Right atrium auricular region (tissue), 2 donors: ENCODE data around the gene HGF. TPM values are rescaled to one million over a fixed set of nuclear protein-coding genes. Genes with fewer than 3 reads are reported as not detected.

Experiments
- DNase-seq: peaks from one replicate; pipeline ENCODE4 v3.0.0-alpha.2; 2019; ENCODE audit warnings: low spot score
- H3K27ac ChIP-seq, 2 donors: fragments of 200-600 bp; sonication (generic); 1 replicate in 1 of 2; 2 replicates in 1 of 2; pipeline ENCODE4 v1.5.1; 2016 to 2019
- H3K27me3 ChIP-seq, 2 donors: fragments of 200-600 bp; sonication (generic); one replicate each; pipeline versions ENCODE4 v1.5.1 to v1.6.0; 2017 to 2019
- H3K36me3 ChIP-seq: fragments of 200-600 bp; sonication (generic); one replicate; pipeline ENCODE4 v1.5.1; 2016
- H3K4me1 ChIP-seq, 2 donors: fragments of 200-600 bp; sonication (generic); one replicate each; pipeline versions ENCODE4 v1.5.1 to v1.6.0; 2017 to 2019
- H3K4me3 ChIP-seq, 2 donors: fragments of 200-600 bp; sonication (generic); 1 replicate in 1 of 2; 2 replicates in 1 of 2; pipeline ENCODE4 v1.5.1; 2017 to 2019; ENCODE audit warnings: mild to moderate bottlenecking in 1 of 2, moderate library complexity in 1 of 2
- H3K9me3 ChIP-seq, 2 donors: fragments of 200-600 bp; sonication (generic); one replicate each; pipeline ENCODE4 v1.5.1; 2019
- total RNA-seq, 2 donors: library from RNA; depleted of rRNA; stranded (reverse); fragments of >200 nt; gene quantifications; one replicate each; pipeline ENCODE4 v1.1.0, GENCODE V29; 2016
- TF ChIP-seq, protein P1 (sequence below), 2 donors: fragments of 200-600 bp; sonication (generic); IDR thresholded peaks; one replicate each; pipeline ENCODE4 v1.5.1; 2019; ENCODE audit warnings: antibody characterized with exemption in 2 of 2

The HGF gene
- total RNA-seq, 2 donors from 2014 or later, result 2.1 to 3.5 TPM

DNA sequence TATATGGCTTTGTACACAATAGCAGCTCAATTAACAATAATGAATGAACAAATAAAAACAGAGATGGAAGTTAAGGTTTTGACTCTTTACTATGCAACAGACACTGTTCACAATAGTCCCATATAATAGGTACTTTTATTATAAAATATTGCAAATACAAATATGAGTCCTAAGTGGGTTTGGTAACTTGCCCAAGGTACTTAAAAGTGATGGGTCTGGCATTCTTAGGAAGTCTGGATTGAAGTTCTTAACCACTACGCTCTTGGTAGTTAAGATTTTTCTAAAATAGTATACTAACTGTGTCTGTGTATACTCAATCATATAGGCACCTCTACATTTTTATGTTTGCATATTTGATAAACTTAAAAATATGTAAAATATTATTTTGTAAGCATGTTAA, 55.5 kb downstream of the HGF start:
- no peaks in the 10 kb centered on the region for H3K27me3 ChIP-seq
- no peak for DNase-seq
- TF ChIP-seq, protein P1, sequence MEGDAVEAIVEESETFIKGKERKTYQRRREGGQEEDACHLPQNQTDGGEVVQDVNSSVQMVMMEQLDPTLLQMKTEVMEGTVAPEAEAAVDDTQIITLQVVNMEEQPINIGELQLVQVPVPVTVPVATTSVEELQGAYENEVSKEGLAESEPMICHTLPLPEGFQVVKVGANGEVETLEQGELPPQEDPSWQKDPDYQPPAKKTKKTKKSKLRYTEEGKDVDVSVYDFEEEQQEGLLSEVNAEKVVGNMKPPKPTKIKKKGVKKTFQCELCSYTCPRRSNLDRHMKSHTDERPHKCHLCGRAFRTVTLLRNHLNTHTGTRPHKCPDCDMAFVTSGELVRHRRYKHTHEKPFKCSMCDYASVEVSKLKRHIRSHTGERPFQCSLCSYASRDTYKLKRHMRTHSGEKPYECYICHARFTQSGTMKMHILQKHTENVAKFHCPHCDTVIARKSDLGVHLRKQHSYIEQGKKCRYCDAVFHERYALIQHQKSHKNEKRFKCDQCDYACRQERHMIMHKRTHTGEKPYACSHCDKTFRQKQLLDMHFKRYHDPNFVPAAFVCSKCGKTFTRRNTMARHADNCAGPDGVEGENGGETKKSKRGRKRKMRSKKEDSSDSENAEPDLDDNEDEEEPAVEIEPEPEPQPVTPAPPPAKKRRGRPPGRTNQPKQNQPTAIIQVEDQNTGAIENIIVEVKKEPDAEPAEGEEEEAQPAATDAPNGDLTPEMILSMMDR (IDR thresholded peaks at IDR 0.05), result no peak
- H3K9me3 ChIP-seq, result no peaks in the 10 kb centered on the region
- H3K4me1 ChIP-seq, result no peaks in the 10 kb centered on the region
- no peaks in the 10 kb centered on the region for H3K36me3 ChIP-seq
- H3K4me3 ChIP-seq, result no peak overlapping the region
- no peak overlapping the region for H3K27ac ChIP-seq

DNA sequence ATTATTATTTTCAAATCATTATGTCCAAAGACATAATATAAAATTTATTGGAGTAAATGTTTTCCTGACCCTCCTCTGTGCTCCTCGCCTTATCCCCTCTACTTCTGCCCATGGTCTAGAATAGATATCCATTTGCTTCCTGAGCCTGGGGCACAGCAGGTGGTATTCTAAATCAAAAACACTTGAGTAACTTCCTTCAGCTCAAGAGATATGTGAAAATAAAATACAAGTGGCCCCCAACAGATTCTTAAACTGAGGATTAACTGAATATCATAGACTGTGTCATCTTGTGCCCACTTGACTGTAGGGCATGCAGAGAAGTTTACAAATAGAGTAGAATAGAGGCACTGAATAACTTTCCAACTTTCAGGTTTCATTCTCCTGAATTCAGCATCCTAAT, 59.1 kb downstream of the HGF start:
- H3K4me1 ChIP-seq, result no peaks in the 10 kb centered on the region
- TF ChIP-seq, protein P1 (IDR thresholded peaks at IDR 0.05), result no peak
- peaks cover 1% of the 10 kb centered on the region for H3K36me3 ChIP-seq
- no peaks in the 10 kb centered on the region for H3K27me3 ChIP-seq
- no peak overlapping the region for H3K4me3 ChIP-seq
- H3K27ac ChIP-seq, result no peak overlapping the region
- no peak for DNase-seq
- H3K9me3 ChIP-seq, result no peaks in the 10 kb centered on the region

DNA sequence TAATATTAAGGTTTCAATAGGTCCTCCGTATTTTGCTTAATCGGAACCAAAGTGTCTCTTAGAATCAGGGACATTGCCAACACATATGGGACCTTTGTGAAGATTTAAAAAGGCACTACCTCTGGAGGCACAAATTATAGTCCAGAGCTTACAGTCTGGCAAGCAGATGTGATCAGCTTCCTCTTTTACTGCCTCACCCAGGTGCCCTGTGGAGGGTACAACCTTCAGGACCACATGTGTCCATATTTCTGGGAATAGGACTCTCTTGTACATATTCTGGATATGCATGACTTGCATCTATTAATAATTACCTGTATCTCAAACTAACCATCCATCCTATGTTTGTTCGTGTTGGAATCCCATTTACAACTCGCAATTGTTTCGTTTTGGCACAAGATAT, 60.0 kb downstream of the HGF start:
- no peaks in the 10 kb centered on the region for H3K27me3 ChIP-seq
- TF ChIP-seq, protein P1 (IDR thresholded peaks at IDR 0.05), result no peak
- no peak for DNase-seq
- no peak overlapping the region for H3K27ac ChIP-seq
- no peaks in the 10 kb centered on the region for H3K9me3 ChIP-seq
- no peak overlapping the region for H3K4me3 ChIP-seq
- peaks cover 3% of the 10 kb centered on the region for H3K36me3 ChIP-seq
- H3K4me1 ChIP-seq, result no peaks in the 10 kb centered on the region

DNA sequence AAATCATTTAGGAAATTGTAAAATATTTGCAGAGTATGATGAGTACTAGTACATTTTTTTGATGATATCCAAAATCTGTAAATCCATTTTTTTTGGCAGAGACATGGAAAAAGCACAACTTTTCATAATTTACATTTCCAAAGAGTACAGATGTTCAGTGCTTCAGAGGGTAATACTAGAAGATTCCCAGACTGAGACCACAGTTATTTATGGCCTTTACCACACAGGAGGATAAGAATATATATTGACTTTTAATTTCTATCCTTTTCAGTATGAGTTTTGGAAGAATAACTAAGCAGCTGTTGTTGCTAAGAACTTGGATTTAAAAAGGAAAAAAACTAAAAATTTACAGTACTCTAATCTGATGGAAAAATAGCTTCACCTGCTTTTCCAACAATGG, 61.9 kb downstream of the HGF start:
- no peak overlapping the region for H3K4me3 ChIP-seq
- peaks cover 3% of the 10 kb centered on the region for H3K36me3 ChIP-seq
- H3K27ac ChIP-seq, result no peak overlapping the region
- H3K9me3 ChIP-seq, result no peaks in the 10 kb centered on the region
- H3K27me3 ChIP-seq, result no peaks in the 10 kb centered on the region
- H3K4me1 ChIP-seq, result no peaks in the 10 kb centered on the region
- TF ChIP-seq, protein P1 (IDR thresholded peaks at IDR 0.05), result no peak
- no peak for DNase-seq

DNA sequence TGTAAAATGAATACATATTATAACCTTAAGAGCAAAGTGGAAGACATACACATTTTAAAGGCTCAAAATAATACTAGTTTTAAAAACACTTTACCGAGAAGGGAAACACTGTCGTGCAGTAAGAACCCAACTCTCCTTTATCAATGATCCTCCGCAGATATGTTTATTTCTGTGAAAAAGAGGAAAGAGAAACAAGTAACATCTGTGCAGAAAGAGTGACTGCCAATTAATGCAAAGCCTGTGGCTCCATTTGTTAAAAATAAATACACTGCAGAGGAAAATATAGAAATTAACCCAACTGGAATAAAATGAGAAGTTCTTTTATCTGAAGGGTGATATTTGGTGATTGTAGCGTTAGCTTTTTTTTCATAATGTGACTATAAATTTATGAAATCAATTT, 62.7 kb downstream of the HGF start:
- no peak overlapping the region for H3K27ac ChIP-seq
- TF ChIP-seq, protein P1 (IDR thresholded peaks at IDR 0.05), result no peak
- H3K36me3 ChIP-seq, result peaks cover 3% of the 10 kb centered on the region
- no peaks in the 10 kb centered on the region for H3K27me3 ChIP-seq
- DNase-seq, result no peak
- H3K4me1 ChIP-seq, result no peaks in the 10 kb centered on the region
- H3K9me3 ChIP-seq, result no peaks in the 10 kb centered on the region
- no peak overlapping the region for H3K4me3 ChIP-seq

DNA sequence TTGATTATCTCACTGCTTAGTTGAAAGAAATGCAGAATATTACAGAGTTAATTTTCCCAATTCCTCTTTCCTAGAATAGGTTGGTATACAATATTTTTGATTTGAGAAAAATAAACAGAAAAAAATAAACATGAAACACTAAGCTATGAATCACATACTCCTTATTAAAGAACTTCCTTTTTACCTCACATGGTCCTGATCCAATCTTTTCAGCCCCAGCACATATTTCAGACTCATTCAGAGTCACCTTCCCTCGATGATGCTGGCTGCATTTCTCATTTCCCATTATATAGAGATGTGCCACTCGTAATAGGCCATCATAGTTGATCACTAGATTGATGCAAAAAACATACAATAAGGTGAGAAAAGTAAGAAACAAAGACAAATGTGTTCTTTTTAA, 64.6 kb downstream of the HGF start:
- H3K36me3 ChIP-seq, result peaks cover 3% of the 10 kb centered on the region
- no peak overlapping the region for H3K27ac ChIP-seq
- no peaks in the 10 kb centered on the region for H3K9me3 ChIP-seq
- H3K4me3 ChIP-seq, result no peak overlapping the region
- H3K4me1 ChIP-seq, result no peaks in the 10 kb centered on the region
- no peak for DNase-seq
- TF ChIP-seq, protein P1 (IDR thresholded peaks at IDR 0.05), result no peak
- no peaks in the 10 kb centered on the region for H3K27me3 ChIP-seq
